Transverse colon (tissue), 4 donors: ENCODE data around the gene FREM2. TPM values are rescaled to one million over a fixed set of nuclear protein-coding genes. Genes with fewer than 3 reads are reported as not detected.

Source experiments
- DNase-seq: peaks from one replicate; pipeline ENCODE4 v3.0.0-alpha.2; 2019
- H3K27ac ChIP-seq, 4 donors: fragments of 200-600 bp; sonication (generic); 2 replicates each; pipeline ENCODE4 v1.5.1; 2016 to 2018; ENCODE audit warnings: inconsistent platforms in 4 of 4
- H3K27me3 ChIP-seq: fragments of 200-600 bp; sonication (generic); 2 replicates; pipeline ENCODE4 v1.5.1; 2017; ENCODE audit warnings: inconsistent platforms
- H3K36me3 ChIP-seq, 4 donors: fragments of 200-600 bp; sonication (generic); 2 replicates each; pipeline ENCODE4 v1.5.1; 2017 to 2019; ENCODE audit warnings: inconsistent platforms in 4 of 4
- H3K4me1 ChIP-seq, 4 donors: fragments of 200-600 bp; sonication (generic); 2 replicates each; pipeline ENCODE4 v1.5.1; 2017 to 2020; ENCODE audit warnings: inconsistent platforms in 4 of 4
- H3K4me3 ChIP-seq, 4 donors: fragments of 200-600 bp; sonication (generic); 1 replicate in 1 of 4; 2 replicates in 3 of 4; pipeline versions ENCODE4 v1.5.1 to v1.6.1; 2017 to 2019; ENCODE audit warnings: inconsistent platforms in 4 of 4
- H3K9me3 ChIP-seq, 2 donors: fragments of 200-600 bp; sonication (generic); 2 replicates each; pipeline ENCODE4 v1.5.1; 2017 to 2019; ENCODE audit warnings: inconsistent platforms in 2 of 2
- CTCF ChIP-seq, 5 experiments: fragments of 200-600 bp in 3 of 5; fragments of 450-650 bp in 2 of 5; sonication (generic) in 3 of 5; IDR thresholded peaks; 1 replicate in 2 of 5; 2 replicates in 3 of 5; pipeline ENCODE4 v1.5.1; 2016 to 2017; ENCODE audit warnings: antibody characterized with exemption in 5 of 5, inconsistent platforms in 3 of 5, mild to moderate bottlenecking in 2 of 5, moderate library complexity in 1 of 5
- EP300 ChIP-seq: sonication (generic); formaldehyde crosslinking; IDR thresholded peaks from one replicate; pipeline ENCODE4 v1.6.1; 2017; ENCODE audit warnings: antibody characterized with exemption, low read depth
- POLR2A ChIP-seq: fragments of 450-650 bp; IDR thresholded peaks from one replicate; pipeline ENCODE4 v1.6.1; 2016; ENCODE audit warnings: antibody characterized with exemption, mild to moderate bottlenecking, moderate library complexity
- POLR2AphosphoS5 ChIP-seq, 3 donors: sonication (generic); formaldehyde crosslinking; IDR thresholded peaks; one replicate each; pipeline ENCODE4 v1.6.1; 2016; ENCODE audit warnings: antibody characterized with exemption in 3 of 3
- WGBS, 2 donors: methylation state at CpG; one replicate each; pipeline ENCODE4 v1.1.5; 2018; ENCODE audit warnings: low coverage in 1 of 2; 5-methylcytosine and 5-hydroxymethylcytosine counted together
- in situ Hi-C, 4 donors: fragments of 200-750 bp; cut with MboI; loops; one replicate each; pipeline versions ENCODE4 v1.15.0 to v1.15.1; 2017; ENCODE audit warnings: low sequenced_read_pairs in 3 of 4, low pct_ligation_motif_present in 1 of 4, low pct_unique_long_range_greater_than_20kb in 1 of 4
- intact Hi-C: fragments of 100-400 bp; cut with DNase I; formaldehyde crosslinking; loops from one replicate; pipeline ENCODE4 v1.15.1; 2023; ENCODE audit warnings: low total_unique reads
- total RNA-seq, 4 donors: library from RNA; depleted of rRNA; stranded (reverse); fragments of >200 nt; gene quantifications; one replicate each; pipeline ENCODE4 v1.1.0, GENCODE V29; 2016

FREM2 gene
- total RNA-seq, 4 donors from 2014 or later = 0.40 to 2.2 (median 1.2) TPM

- in situ Hi-C loops (no loop called here), intact Hi-C loops (no loop called here)
- no peaks in the 10 kb centered on the region for H3K27me3 ChIP-seq
- DNase-seq = no peak
- no peaks in the 10 kb centered on the region for H3K9me3 ChIP-seq
- H3K4me3 ChIP-seq = no peak overlapping the region
- WGBS, 2 donors = 71 to 85% methylated on average over 1 of the region's 1 CpG
- no peaks in the 10 kb centered on the region for H3K4me1 ChIP-seq
- H3K27ac ChIP-seq = no peak overlapping the region
- no peaks in the 10 kb centered on the region for H3K36me3 ChIP-seq
- TF ChIP-seq EP300 (no peak), POLR2AphosphoS5 (IDR thresholded peaks at IDR 0.05) (no peak)
Measured at GRCh38 chr13:38905861-38906260, 219.0 kb downstream of the FREM2 start.

GRCh38 chr13:38908574-38908973, 221.7 kb downstream of the FREM2 start:
- no peaks in the 10 kb centered on the region for H3K27me3 ChIP-seq
- no peak for TF ChIP-seq POLR2AphosphoS5 (IDR thresholded peaks at IDR 0.05)
- TF ChIP-seq CTCF (IDR thresholded peaks at IDR 0.05) = no peak
- no peak for TF ChIP-seq EP300
- TF ChIP-seq POLR2A = no peak
- no peak overlapping the region for H3K27ac ChIP-seq
- no peaks in the 10 kb centered on the region for H3K36me3 ChIP-seq
- H3K9me3 ChIP-seq = no peaks in the 10 kb centered on the region
- no peak overlapping the region for H3K4me3 ChIP-seq
- H3K4me1 ChIP-seq = no peaks in the 10 kb centered on the region
- in situ Hi-C loops = no loop called here
- DNase-seq = no peak
- intact Hi-C loops = no loop called here
- WGBS, 2 donors = 70 to 76% methylated on average over 2 of the region's 2 CpGs

- TF ChIP-seq CTCF (IDR thresholded peaks at IDR 0.05) (no peak), POLR2AphosphoS5 (IDR thresholded peaks at IDR 0.05) (no peak), EP300 (no peak), POLR2A (no peak)
- Histone ChIP-seq H3K27me3 (no peaks in the 10 kb centered on the region), H3K4me3 (no peak overlapping the region), H3K36me3 (no peaks in the 10 kb centered on the region), H3K4me1 (no peaks in the 10 kb centered on the region), H3K27ac (no peak overlapping the region), H3K9me3 (no peaks in the 10 kb centered on the region)
- in situ Hi-C loops = no loop called here
- intact Hi-C loops = no loop called here
- WGBS, 2 donors = 49 to 69% methylated on average over 4 to 6 of the region's 6 CpGs
- no peak for DNase-seq
Measured at GRCh38 chr13:38914070-38914469, 227.2 kb downstream of the FREM2 start.

GRCh38 chr13:38921081-38921480, 234.2 kb downstream of the FREM2 start:
- no peaks in the 10 kb centered on the region for H3K36me3 ChIP-seq
- 0 to 68% methylated on average over 1 to 2 of the region's 2 CpGs for WGBS, 2 donors
- in situ Hi-C loops = no loop called here

GRCh38 chr13:38922170-38922569, 235.3 kb downstream of the FREM2 start:
- no peak for DNase-seq
- Histone ChIP-seq H3K4me3 (no peak overlapping the region), H3K36me3 (no peaks in the 10 kb centered on the region), H3K27me3 (no peaks in the 10 kb centered on the region), H3K4me1 (no peaks in the 10 kb centered on the region), H3K9me3 (no peaks in the 10 kb centered on the region), H3K27ac (no peak overlapping the region)
- intact Hi-C loops (no loop called here), in situ Hi-C loops (no loop called here)
- TF ChIP-seq POLR2A = no peak
- TF ChIP-seq POLR2AphosphoS5 (IDR thresholded peaks at IDR 0.05) = no peak
- no peak for TF ChIP-seq CTCF (IDR thresholded peaks at IDR 0.05)
- 83 to 91% methylated on average over 1 of the region's 1 CpG for WGBS, 2 donors

More at GRCh38 chr13:38921081-38921480, 234.2 kb downstream of the FREM2 start:
- no peak for TF ChIP-seq POLR2AphosphoS5 (IDR thresholded peaks at IDR 0.05)
- no peak for DNase-seq
- intact Hi-C loops = no loop called here
- Histone ChIP-seq H3K4me1 (no peaks in the 10 kb centered on the region), H3K27me3 (no peaks in the 10 kb centered on the region), H3K9me3 (no peaks in the 10 kb centered on the region), H3K27ac (no peak overlapping the region), H3K4me3 (no peak overlapping the region)
